COLO668 (cell line): Measurements from ENCODE around the gene NRN1.
A peak's percentile ranks its signal among the peaks of the same experiment; 100 is the strongest.

Source experiments
- DNase-seq: peaks from one replicate; lab custom pipeline; 2025; ENCODE audit not compliant: unreplicated experiment; lab: John Stamatoyannopoulos, UW

NRN1 gene

GRCh38 chr6:6002848-6003620 is 3.7 kb downstream of the NRN1 start:
- peak; percentile 57 for DNase-seq

- DNase-seq = no peak
These were observed 4.5 kb downstream of the NRN1 start for GRCh38 chr6:6002005-6002847.

GRCh38 chr6:6001443-6001842 is 5.3 kb downstream of the NRN1 start:
- no peak for DNase-seq

GRCh38 chr6:5999688-6000608 is 6.8 kb downstream of the NRN1 start:
- no peak for DNase-seq

- no peak for DNase-seq
These were observed 7.7 kb downstream of the NRN1 start for GRCh38 chr6:5998711-5999687.

- DNase-seq = no peak
These were observed 8.5 kb downstream of the NRN1 start for GRCh38 chr6:5998236-5998635.

- peak; percentile 12 for DNase-seq
These were observed 9.2 kb downstream of the NRN1 start for GRCh38 chr6:5997420-5997987.

- peak; percentile 68 for DNase-seq
These were observed 9.9 kb downstream of the NRN1 start for GRCh38 chr6:5996714-5997419.

- DNase-seq = peak; percentile 80
These were observed 10.6 kb downstream of the NRN1 start for GRCh38 chr6:5995949-5996713.

GRCh38 chr6:5995658-5995948 is 11.1 kb downstream of the NRN1 start:
- no peak for DNase-seq

- no peak for DNase-seq
These were observed 11.6 kb downstream of the NRN1 start for GRCh38 chr6:5994999-5995657.

- DNase-seq = no peak
These were observed 12.3 kb downstream of the NRN1 start for GRCh38 chr6:5994234-5994998.

GRCh38 chr6:5992551-5993225 is 14.0 kb downstream of the NRN1 start:
- no peak for DNase-seq

GRCh38 chr6:5990786-5991185 is 15.9 kb downstream of the NRN1 start:
- DNase-seq = no peak

- DNase-seq = no peak
These were observed 17.5 kb downstream of the NRN1 start for GRCh38 chr6:5989141-5989723.

GRCh38 chr6:5986861-5987260 is 19.9 kb downstream of the NRN1 start:
- DNase-seq = no peak
